ENCODE data around the gene UBE2O. TPM values are rescaled to one million over a fixed set of nuclear protein-coding genes. Genes with fewer than 3 reads are reported as not detected.

The UBE2O gene
- total RNA-seq, 6 experiments from 2014 or later = 24.3 to 26.0 (median 24.5) TPM

DNA sequence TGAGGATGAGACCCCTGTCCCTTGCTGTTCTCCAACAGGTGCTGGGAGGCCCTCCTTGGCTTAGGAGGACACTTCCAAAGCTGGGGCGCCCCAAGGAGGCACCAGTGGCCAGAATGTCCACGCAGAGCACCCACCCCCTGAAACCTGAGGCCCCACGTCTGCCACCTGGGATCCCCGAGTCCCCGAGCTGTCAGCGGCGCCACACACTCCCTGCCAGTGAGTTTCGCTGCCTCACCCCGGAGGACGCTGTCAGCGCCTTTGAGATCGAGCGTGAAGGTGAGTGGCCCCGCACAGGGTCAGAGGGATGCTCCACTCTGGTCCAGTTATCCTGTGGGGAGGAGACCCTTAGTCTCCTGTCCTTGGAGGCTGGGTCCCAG lies 15.7 kb upstream of the UBE2O start:
- no peaks in the 10 kb centered on the region; the same call in 1 of the 2 replicates for H3K36me3 Mint-ChIP-seq (ENCODE audit: low read depth)
- H3K27me3 Mint-ChIP-seq (ENCODE audit: insufficient read depth) = peaks cover 6% of the 10 kb centered on the region
- H3K9me3 Mint-ChIP-seq = no peaks in the 10 kb centered on the region
- H3K4me3 Mint-ChIP-seq = no peak overlapping the region
- H3K27ac Mint-ChIP-seq = no peak overlapping the region
- peaks cover 6% of the 10 kb centered on the region; the same call in 1 of the 2 replicates for H3K4me1 Mint-ChIP-seq (ENCODE audit: low read depth)
- TF ChIP-seq, protein P1, sequence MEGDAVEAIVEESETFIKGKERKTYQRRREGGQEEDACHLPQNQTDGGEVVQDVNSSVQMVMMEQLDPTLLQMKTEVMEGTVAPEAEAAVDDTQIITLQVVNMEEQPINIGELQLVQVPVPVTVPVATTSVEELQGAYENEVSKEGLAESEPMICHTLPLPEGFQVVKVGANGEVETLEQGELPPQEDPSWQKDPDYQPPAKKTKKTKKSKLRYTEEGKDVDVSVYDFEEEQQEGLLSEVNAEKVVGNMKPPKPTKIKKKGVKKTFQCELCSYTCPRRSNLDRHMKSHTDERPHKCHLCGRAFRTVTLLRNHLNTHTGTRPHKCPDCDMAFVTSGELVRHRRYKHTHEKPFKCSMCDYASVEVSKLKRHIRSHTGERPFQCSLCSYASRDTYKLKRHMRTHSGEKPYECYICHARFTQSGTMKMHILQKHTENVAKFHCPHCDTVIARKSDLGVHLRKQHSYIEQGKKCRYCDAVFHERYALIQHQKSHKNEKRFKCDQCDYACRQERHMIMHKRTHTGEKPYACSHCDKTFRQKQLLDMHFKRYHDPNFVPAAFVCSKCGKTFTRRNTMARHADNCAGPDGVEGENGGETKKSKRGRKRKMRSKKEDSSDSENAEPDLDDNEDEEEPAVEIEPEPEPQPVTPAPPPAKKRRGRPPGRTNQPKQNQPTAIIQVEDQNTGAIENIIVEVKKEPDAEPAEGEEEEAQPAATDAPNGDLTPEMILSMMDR (IDR thresholded peaks at IDR 0.05) = no peak
- no peak for DNase-seq

DNA sequence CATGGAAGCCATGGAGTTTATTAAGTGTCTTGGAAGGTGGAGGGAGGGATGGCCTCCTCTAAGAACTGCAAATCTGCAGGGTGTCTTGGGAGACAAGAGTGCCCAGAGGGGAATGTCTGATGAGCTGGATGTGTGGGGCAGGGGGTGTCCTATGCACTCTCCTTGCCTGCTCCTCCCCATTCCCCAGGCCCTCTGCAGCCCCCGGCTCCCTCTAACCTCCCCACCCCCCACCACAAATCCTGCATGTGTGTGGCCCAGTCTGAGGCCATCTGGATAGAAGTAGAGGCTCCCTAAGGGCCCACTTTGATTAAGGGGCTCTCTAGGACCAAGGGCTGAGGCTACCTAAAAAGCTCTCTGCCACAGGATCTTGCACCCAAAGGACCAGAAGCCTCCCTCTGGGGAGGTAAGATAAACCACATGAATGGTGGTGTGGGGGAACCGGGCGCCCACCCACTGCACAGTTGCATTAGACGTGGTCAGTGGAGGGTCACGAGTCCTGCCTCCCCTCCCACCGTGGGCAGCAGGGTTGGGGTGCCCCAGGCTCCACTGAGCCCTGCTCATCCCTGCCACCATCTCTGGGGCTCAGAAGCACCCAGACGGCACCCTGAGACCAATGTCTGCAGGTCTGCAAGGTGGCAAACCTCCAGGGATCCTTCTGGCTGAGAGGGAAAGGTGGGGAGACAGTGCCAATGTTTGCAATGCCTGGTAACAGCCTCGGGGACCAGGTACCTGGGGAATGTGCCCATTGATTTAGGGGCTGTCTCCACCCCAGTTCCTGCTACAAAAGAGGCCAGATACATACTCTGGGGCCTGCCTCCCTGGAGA lies 15.1 kb upstream of the UBE2O start:
- H3K4me1 Mint-ChIP-seq (ENCODE audit: low read depth) = peaks cover 6% of the 10 kb centered on the region; the same call in 1 of the 2 replicates
- peaks cover 6% of the 10 kb centered on the region for H3K27me3 Mint-ChIP-seq (ENCODE audit: insufficient read depth)
- H3K36me3 Mint-ChIP-seq (ENCODE audit: low read depth) = no peaks in the 10 kb centered on the region; the same call in 1 of the 2 replicates
- TF ChIP-seq, protein P1 (IDR thresholded peaks at IDR 0.05) = no peak
- DNase-seq = no peak
- no peaks in the 10 kb centered on the region for H3K9me3 Mint-ChIP-seq
- no peak overlapping the region for H3K27ac Mint-ChIP-seq
- H3K4me3 Mint-ChIP-seq = no peak overlapping the region

DNA sequence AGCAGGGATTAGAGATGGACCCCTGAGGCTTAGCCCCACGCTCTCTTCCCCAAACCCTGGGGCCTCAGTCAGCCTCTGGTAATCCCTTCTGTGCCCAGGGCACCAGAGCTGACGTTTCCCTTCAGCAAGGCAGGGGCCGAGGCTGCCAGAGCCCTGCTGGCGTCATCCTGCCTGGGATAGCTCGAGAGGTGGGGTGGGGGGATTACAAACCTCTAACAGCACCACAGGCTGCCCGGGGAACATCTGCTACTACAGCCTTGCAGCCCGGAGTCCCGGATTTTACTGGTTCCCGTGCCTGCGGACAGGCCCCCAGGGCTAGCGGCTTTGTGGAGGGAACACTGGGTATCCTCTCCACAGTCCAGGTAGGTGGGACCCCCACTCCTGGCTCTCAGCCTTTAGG lies 14.4 kb upstream of the UBE2O start, which contains the start of gene AANAT:
AANAT (plus strand) TSS at position 238 of the 400 bp plus-strand sequence. CDS start 1,144 bp downstream, outside the sequence.
- H3K27ac Mint-ChIP-seq = no peak within 1 kb of the TSS
- peaks cover 6% of the 10 kb centered on the region for H3K27me3 Mint-ChIP-seq (ENCODE audit: insufficient read depth)
- TF ChIP-seq, protein P1 (IDR thresholded peaks at IDR 0.05) = no peak
- no peak within 1 kb of the TSS for H3K4me3 Mint-ChIP-seq
- H3K36me3 Mint-ChIP-seq (ENCODE audit: low read depth) = no peaks in the 10 kb centered on the region; the same call in 1 of the 2 replicates
- H3K4me1 Mint-ChIP-seq (ENCODE audit: low read depth) = peaks cover 6% of the 10 kb centered on the region; the same call in 1 of the 2 replicates
- H3K9me3 Mint-ChIP-seq = no peaks in the 10 kb centered on the region
- DNase-seq = no peak

DNA sequence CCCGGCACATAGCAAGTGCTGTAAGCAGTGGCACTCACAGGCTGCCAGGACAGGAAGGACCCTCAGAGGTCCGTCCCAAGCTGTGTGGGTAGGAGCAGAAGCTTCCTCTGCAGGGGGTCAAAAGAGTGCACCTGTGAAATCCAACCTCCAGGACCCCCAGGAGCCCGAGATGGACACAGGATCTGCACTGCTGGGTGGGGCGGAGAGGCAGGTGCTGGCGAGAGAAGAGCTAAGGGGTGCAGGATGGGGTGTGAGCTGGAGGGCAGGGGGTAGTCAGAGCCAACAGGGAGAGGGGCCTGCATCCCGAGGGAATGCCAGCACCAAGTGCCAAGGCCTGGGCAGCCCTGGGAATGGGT lies 13.8 kb upstream of the UBE2O start:
- no peak for DNase-seq
- no peaks in the 10 kb centered on the region for H3K9me3 Mint-ChIP-seq
- no peak overlapping the region for H3K27ac Mint-ChIP-seq
- H3K36me3 Mint-ChIP-seq (ENCODE audit: low read depth) = no peaks in the 10 kb centered on the region; the same call in 1 of the 2 replicates
- H3K4me1 Mint-ChIP-seq (ENCODE audit: low read depth) = peaks cover 6% of the 10 kb centered on the region; the same call in 1 of the 2 replicates
- H3K27me3 Mint-ChIP-seq (ENCODE audit: insufficient read depth) = peaks cover 10% of the 10 kb centered on the region
- H3K4me3 Mint-ChIP-seq = no peak overlapping the region
- TF ChIP-seq, protein P1 (IDR thresholded peaks at IDR 0.05) = no peak

DNA sequence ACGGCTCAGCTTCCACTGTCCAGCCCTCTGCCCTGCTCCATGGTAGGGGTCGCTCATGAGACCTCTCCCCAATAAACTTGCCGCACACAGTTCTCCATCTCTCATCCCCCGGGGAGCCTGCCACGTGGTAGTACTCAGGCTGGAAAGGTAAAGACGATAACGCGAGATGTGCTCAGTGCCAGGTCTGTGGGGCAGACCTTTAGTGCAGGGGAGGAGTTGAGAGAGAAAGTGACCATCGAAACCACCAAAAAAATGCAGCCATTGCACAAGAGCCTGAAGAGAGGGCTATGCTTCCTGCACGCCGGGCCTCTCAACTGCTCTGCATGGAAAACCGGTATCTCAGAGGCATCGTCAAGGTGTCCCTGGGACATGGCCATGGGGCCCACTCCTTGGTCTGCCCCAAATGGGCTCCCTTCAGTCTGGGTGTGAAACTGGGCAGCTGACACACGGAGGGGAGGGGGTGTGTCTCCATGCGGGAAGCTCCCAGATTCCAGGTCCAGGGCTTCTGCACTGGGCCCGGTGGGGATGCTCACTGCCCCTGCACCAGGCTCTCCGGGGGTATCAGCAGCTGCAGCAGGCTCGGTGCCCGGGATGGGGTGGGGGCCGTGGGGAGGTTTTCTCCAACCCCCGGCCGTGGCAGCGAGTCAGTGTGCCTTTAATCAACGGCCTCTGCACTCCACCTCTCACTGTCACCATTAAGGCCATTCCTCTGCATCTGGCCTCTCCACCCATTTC lies 9.8 kb upstream of the UBE2O start:
- Mint-ChIP-seq H3K36me3 (ENCODE audit: low read depth) (no peaks in the 10 kb centered on the region), H3K27ac (no peak overlapping the region), H3K9me3 (no peaks in the 10 kb centered on the region), H3K4me1 (ENCODE audit: low read depth) (peaks cover 6% of the 10 kb centered on the region; the same call in 1 of the 2 replicates), H3K27me3 (ENCODE audit: insufficient read depth) (peaks cover 6% of the 10 kb centered on the region; the same call in 1 of the 2 replicates), H3K4me3 (no peak overlapping the region)
- DNase-seq = no peak
- TF ChIP-seq, protein P1 (IDR thresholded peaks at IDR 0.05) = no peak
